ENCODE measurements around the gene JAZF1. TPM values are rescaled to one million over a fixed set of nuclear protein-coding genes. Genes with fewer than 3 reads are reported as not detected.

The JAZF1 gene
- total RNA-seq, 1 donor from 2014 or later = 3.6 TPM

GRCh38 chr7:27939893-27940292 lies 240.7 kb downstream of the JAZF1 start:
- no peak for TF ChIP-seq CTCF (conservative IDR thresholded peaks at IDR 0.05; ENCODE audit: low read depth, low read length)
- DNase-seq (ENCODE audit: low read depth) = no peak
- no peak overlapping the region for H3K4me3 ChIP-seq (ENCODE audit: low read depth, low read length)

DNA sequence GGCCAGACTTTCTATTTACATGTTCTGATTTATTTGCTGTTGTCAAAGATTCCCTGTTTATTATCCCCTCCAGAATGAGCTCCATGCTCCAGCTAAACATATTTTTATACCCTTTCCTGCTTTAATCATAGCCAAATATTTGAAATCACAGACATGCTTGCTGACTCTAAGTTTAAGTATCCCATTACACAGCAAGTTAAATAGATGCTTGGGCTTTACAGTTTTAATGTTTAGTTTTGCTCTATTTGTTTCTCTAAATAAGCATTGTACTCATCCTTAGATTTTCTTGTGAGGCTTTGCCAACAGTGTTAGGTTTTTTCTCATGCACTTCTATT lies 243.9 kb downstream of the JAZF1 start:
- H3K4me3 ChIP-seq (ENCODE audit: low read depth, low read length) = no peak overlapping the region
- TF ChIP-seq CTCF (conservative IDR thresholded peaks at IDR 0.05; ENCODE audit: low read depth, low read length) = no peak
- no peak for DNase-seq (ENCODE audit: low read depth)

GRCh38 chr7:27936047-27936767 lies 244.4 kb downstream of the JAZF1 start:
- DNase-seq (ENCODE audit: low read depth) = no peak
- TF ChIP-seq CTCF (conservative IDR thresholded peaks at IDR 0.05; ENCODE audit: low read depth, low read length) = no peak

GRCh38 chr7:27933671-27934565 lies 246.7 kb downstream of the JAZF1 start:
- no peak overlapping the region for H3K4me3 ChIP-seq (ENCODE audit: low read depth, low read length)
- peak; percentile 46 for TF ChIP-seq CTCF (conservative IDR thresholded peaks at IDR 0.05; ENCODE audit: low read depth, low read length)
- DNase-seq (ENCODE audit: low read depth) = no peak

More at GRCh38 chr7:27936047-27936767, 244.4 kb downstream of the JAZF1 start:
- H3K4me3 ChIP-seq (ENCODE audit: low read depth, low read length) = no peak overlapping the region

GRCh38 chr7:27930910-27931476 lies 249.6 kb downstream of the JAZF1 start:
- TF ChIP-seq CTCF (conservative IDR thresholded peaks at IDR 0.05; ENCODE audit: low read depth, low read length) = no peak
- no peak overlapping the region for H3K4me3 ChIP-seq (ENCODE audit: low read depth, low read length)
- no peak for DNase-seq (ENCODE audit: low read depth)

- DNase-seq (ENCODE audit: low read depth) = no peak
- no peak overlapping the region for H3K4me3 ChIP-seq (ENCODE audit: low read depth, low read length)
- TF ChIP-seq CTCF (conservative IDR thresholded peaks at IDR 0.05; ENCODE audit: low read depth, low read length) = no peak
Observed at GRCh38 chr7:27929127-27929526, 251.5 kb downstream of the JAZF1 start.
